AG09319 (cell line): ENCODE results near the gene TINCR.
A peak's percentile ranks its signal among the peaks of the same experiment; 100 is the strongest.

Experiments
- DNase-seq: peaks from one replicate; pipeline ENCODE4 v3.0.0-alpha.2; 2010; ENCODE audit warnings: low read depth; ENCODE audit errors: extremely low read depth
- TF ChIP-seq, protein P1 (sequence below): IDR thresholded peaks from 2 replicates; pipeline ENCODE4 v1.5.1; 2011; ENCODE audit warnings: low read depth, mild to moderate bottlenecking, inconsistent platforms, low read length, moderate library complexity

Gene TINCR

DNA sequence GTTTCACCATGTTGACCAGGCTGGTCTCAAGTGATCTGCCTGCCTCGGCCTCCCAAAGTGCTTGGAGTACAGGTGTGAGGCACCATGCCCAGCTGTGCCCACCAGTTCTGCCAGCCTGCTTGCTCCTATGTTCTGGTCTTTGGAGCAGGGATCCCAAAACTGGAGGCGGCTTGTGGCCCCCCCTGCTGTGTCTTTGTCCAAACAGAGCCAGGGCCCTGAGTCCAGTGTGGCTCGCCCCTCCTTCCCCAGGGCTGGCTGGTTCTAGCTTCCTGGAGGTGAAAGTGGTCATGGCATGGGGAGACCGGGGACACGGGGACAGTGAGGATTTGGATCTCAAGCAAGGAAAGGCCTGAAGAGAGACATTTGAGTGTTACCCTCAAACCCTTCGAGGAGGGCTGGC, 11.5 kb upstream of the TINCR start:
- DNase-seq, result no peak
- TF ChIP-seq, protein P1, sequence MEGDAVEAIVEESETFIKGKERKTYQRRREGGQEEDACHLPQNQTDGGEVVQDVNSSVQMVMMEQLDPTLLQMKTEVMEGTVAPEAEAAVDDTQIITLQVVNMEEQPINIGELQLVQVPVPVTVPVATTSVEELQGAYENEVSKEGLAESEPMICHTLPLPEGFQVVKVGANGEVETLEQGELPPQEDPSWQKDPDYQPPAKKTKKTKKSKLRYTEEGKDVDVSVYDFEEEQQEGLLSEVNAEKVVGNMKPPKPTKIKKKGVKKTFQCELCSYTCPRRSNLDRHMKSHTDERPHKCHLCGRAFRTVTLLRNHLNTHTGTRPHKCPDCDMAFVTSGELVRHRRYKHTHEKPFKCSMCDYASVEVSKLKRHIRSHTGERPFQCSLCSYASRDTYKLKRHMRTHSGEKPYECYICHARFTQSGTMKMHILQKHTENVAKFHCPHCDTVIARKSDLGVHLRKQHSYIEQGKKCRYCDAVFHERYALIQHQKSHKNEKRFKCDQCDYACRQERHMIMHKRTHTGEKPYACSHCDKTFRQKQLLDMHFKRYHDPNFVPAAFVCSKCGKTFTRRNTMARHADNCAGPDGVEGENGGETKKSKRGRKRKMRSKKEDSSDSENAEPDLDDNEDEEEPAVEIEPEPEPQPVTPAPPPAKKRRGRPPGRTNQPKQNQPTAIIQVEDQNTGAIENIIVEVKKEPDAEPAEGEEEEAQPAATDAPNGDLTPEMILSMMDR, result no peak

DNA sequence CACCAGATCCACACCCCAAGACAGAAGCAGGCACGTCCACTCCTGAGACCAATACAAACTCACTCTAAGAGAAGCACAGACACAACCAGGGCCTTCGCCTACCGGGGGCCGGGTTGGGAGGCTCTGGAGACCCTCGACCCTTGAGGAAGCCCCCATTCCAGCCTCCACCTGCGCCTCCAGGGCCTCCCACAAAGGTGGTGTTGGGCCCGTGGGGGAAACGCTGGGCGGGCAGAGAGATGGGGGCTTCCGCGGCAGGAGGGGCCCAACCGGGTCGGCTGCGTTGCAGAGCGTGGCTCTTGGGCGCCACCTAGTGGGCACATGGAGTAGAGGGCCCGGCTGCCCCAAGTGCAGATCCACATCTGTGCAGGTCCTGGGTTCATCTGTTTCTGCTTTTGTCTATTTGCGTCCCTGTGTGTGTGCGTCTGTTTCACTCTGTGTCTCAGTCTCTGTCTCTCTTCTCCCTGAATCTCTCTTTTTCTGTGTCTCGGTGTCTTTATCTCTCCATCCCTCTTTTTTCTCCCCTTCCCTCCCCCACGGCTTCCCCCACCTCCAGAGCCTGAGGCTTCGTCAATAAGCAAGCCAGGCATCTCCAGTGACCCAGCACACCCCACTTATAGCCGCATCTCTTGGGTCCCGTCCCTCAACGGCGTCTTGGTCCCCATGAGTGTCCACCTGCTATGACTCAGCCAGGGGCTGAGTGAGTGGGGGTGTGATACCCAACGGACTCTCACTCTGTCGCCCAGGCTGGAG, 10.5 kb upstream of the TINCR start:
- peak; percentile 10 for DNase-seq

DNA sequence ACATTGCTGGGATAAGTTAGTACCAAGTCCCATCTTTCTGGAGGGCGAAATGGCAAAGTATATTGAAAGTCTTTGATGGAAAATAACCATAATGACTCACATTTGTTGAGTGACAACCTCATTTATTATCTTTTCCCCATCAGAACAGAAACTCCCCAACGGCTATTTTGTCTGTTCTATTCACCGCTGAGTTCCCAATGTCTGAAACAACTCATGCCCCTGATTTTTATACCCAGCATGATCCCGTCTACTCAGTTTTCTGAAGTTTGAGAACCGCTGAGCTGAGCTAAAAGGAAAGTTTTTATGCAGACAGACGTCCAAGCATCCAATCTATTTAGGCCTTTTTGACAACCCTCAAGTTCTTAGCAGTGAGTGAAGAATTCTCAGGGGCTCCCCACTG, 7.8 kb upstream of the TINCR start:
- TF ChIP-seq, protein P1, result no peak
- no peak for DNase-seq

More for the DNA sequence above, 10.5 kb upstream of the TINCR start:
- TF ChIP-seq, protein P1, result peak; percentile 94

DNA sequence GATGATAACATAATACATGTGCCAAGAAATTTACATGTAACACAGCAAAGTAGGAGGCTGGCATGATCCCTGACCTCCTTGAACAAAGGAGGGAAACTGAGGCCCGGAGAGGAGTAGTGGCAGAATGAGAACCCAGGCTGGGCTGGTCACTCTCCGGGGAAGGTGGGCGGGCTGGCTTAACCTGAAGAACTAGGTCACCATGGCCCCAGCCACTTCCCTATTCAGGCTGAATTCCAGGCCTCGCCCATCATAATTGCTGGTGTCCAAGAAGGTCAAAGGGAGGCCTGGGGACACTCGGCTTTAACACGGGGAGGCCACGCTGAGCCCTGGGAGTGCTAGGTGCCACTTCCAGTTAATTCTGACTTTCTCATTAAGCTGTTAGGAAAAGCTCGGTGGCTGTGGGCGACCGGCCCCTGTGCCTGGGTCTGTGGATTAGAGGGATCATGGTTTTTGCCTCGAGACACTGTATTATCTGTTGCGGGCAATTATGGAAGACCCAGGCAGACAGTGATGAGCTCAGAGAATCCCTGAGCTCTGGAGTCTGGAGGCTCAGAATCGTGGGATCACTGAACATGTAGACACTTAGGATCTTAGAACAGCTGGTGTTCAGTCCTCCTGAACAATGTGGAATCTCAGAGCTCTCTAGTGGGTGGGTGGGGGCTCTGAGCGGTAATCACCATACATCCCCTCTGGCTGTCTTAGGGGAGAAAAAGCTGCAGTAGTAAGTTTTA, 5.0 kb upstream of the TINCR start:
- no peak for DNase-seq
- TF ChIP-seq, protein P1, result no peak

DNA sequence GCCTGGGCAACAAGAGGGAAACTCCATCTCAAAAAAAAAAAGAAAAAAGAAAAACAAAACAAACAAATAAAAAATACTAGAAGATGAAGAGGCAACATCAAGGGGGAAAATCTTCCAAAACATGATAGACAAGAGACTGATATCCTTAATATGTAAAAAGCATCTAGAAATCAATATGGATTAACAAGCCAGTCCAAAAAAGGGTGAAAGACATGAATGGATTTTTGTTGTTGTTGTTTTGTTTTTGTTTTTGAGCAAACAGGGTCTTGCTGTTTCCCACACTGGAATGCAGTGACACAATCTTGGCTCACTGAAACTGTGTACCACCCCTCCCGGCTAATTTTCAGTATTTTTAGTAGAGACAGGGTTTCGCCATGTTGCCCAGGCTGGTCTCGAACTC, 4.0 kb upstream of the TINCR start:
- DNase-seq, result no peak
- TF ChIP-seq, protein P1, result no peak

DNA sequence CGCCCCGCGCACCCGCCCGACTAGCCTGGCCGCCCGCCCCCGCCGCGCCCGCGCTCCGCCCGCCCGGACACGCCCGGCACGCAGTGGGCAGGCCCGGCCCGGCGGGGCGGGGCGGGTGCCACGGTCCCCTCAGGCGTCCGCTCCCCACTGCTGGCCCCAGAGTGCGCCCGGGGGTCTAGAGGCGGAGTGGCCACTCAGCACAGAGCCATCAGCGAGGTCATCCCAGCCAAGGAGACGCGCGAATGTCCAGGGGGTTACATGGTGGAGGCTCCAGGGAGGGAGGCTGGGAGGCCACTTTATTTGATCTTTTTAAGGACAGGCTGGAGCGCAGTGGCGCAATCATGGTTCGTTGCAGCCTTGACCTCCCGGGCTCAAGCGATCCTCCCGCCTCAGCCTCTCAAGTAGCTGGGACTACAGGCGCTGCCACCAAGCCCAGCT, 236 bp upstream of the TINCR start:
- TF ChIP-seq, protein P1, result no peak
- no peak for DNase-seq

DNA sequence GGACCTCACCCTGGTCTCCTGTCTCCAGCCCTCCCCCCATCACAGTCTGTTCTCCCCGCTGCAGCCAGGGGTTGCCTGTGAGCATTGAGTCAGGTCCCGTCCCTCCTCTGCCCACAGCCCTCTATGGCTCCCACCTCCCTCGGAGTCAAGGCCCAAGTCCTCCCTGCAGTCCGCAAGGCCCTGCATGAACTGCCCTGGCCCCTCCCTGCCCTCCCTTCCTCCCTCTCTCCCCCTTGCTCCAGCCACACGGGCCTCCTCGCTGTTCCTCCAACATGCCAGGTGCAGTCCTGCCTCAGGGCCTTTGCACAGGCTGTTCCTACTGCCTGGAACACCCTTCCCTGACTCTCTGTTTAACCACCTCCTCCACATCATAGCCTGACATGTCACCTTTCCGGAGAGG, 2.8 kb downstream of the TINCR start:
- TF ChIP-seq, protein P1, result no peak
- DNase-seq, result no peak
